CD14-positive monocyte (primary cell): Measurements from ENCODE around the gene FBXO48. TPM values are rescaled to one million over a fixed set of nuclear protein-coding genes. Genes with fewer than 3 reads are reported as not detected.

Experiments
- DNase-seq, 3 donors: peaks; one replicate each; pipeline ENCODE4 v3.0.0-alpha.2; 2011 to 2022
- H2AFZ ChIP-seq: 2 replicates; pipeline ENCODE4 v1.6.0; 2012; ENCODE audit warnings: mild to moderate bottlenecking, low read depth, low read length, inconsistent platforms; ENCODE audit not compliant: insufficient read depth, poor library complexity, severe bottlenecking
- H3K27ac ChIP-seq, 2 donors: 1 replicate in 1 of 2; 2 replicates in 1 of 2; pipeline ENCODE4 v1.5.1; 2012 to 2013; ENCODE audit warnings: low read length in 2 of 2, control low read depth in 1 of 2, inconsistent platforms in 1 of 2, low read depth in 1 of 2, mild to moderate bottlenecking in 1 of 2
- H3K27me3 ChIP-seq, 2 donors: one replicate each; pipeline versions ENCODE4 v1.6.0 to v1.6.1; 2011 to 2013; ENCODE audit warnings: low read length in 2 of 2; ENCODE audit not compliant: control insufficient read depth in 2 of 2, insufficient read depth in 2 of 2
- H3K36me3 ChIP-seq, 2 donors: replicated peaks in 1 of 2; 1 replicate in 1 of 2; 2 replicates in 1 of 2; pipeline versions ENCODE4 v1.5.1 to v1.6.1; 2012 to 2013; ENCODE audit warnings: low read length in 2 of 2, control low read depth in 1 of 2, inconsistent platforms in 1 of 2, mild to moderate bottlenecking in 1 of 2; ENCODE audit not compliant: insufficient read depth in 2 of 2, control insufficient read depth in 1 of 2
- H3K4me1 ChIP-seq, 2 donors: 1 replicate in 1 of 2; 2 replicates in 1 of 2; pipeline versions ENCODE4 v1.5.1 to v1.6.1; 2012 to 2013; ENCODE audit warnings: low read length in 2 of 2, control low read depth in 1 of 2, inconsistent platforms in 1 of 2, mild to moderate bottlenecking in 1 of 2, moderate library complexity in 1 of 2; ENCODE audit not compliant: insufficient read depth in 2 of 2, control insufficient read depth in 1 of 2
- H3K4me2 ChIP-seq: replicated peaks from 2 replicates; pipeline ENCODE3; 2012; ENCODE audit warnings: low read length, moderate library complexity, mild to moderate bottlenecking; ENCODE audit not compliant: poor library complexity, severe bottlenecking; ENCODE audit errors: extremely low read depth
- H3K4me3 ChIP-seq, 3 experiments: fragments of 200-600 bp in 1 of 3; sonication (generic) in 1 of 3; replicated peaks in 1 of 3; 1 replicate in 2 of 3; 2 replicates in 1 of 3; pipeline ENCODE4 v1.5.1; 2011 to 2013; ENCODE audit warnings: low read length in 3 of 3, mild to moderate bottlenecking in 3 of 3, control low read depth in 2 of 3, low read depth in 2 of 3, inconsistent platforms in 1 of 3, moderate library complexity in 1 of 3
- H3K79me2 ChIP-seq: 2 replicates; pipeline ENCODE4 v1.6.0; 2012; ENCODE audit warnings: mild to moderate bottlenecking, control low read depth, inconsistent platforms, low read length, moderate library complexity; ENCODE audit not compliant: insufficient read depth
- H3K9ac ChIP-seq: 2 replicates; pipeline ENCODE4 v1.6.0; 2017; ENCODE audit warnings: low read length, mild to moderate bottlenecking; ENCODE audit not compliant: insufficient read depth, poor library complexity, severe bottlenecking
- H3K9me3 ChIP-seq, 2 donors: replicated peaks in 1 of 2; 1 replicate in 1 of 2; 2 replicates in 1 of 2; pipeline versions ENCODE4 v1.5.1 to v1.6.1; 2012 to 2013; ENCODE audit warnings: low read length in 2 of 2, control low read depth in 1 of 2; ENCODE audit not compliant: control insufficient read depth in 1 of 2, insufficient read depth in 1 of 2
- H4K20me1 ChIP-seq: 2 replicates; pipeline ENCODE4 v1.6.0; 2012; ENCODE audit warnings: mild to moderate bottlenecking, low read length, control low read depth, moderate library complexity; ENCODE audit not compliant: insufficient read depth
- H3K27ac Mint-ChIP-seq, 7 donors: one replicate each; pipeline ENCODE4 v1.8.0; 2020; ENCODE audit warnings: mild to moderate bottlenecking in 7 of 7, mixed read lengths in 7 of 7, moderate library complexity in 6 of 7, inconsistent platforms in 2 of 7
- H3K27me3 Mint-ChIP-seq, 3 donors: one replicate each; pipeline ENCODE4 v1.8.0; 2021 to 2022; ENCODE audit warnings: low read depth in 3 of 3, mild to moderate bottlenecking in 3 of 3, mixed read lengths in 3 of 3, moderate library complexity in 3 of 3, inconsistent platforms in 1 of 3
- H3K36me3 Mint-ChIP-seq, 2 donors: one replicate each; pipeline ENCODE4 v1.8.0; 2020; ENCODE audit warnings: mixed read lengths in 2 of 2, inconsistent platforms in 1 of 2, mild to moderate bottlenecking in 1 of 2
- H3K4me1 Mint-ChIP-seq: one replicate; pipeline ENCODE4 v1.8.0; 2020; ENCODE audit warnings: mild to moderate bottlenecking, mixed read lengths
- H3K4me3 Mint-ChIP-seq, 2 donors: one replicate each; pipeline ENCODE4 v1.8.0; 2020; ENCODE audit warnings: mild to moderate bottlenecking in 2 of 2, mixed read lengths in 2 of 2, moderate library complexity in 1 of 2
- H3K9me3 Mint-ChIP-seq, 7 donors: one replicate each; pipeline ENCODE4 v1.8.0; 2020 to 2022; ENCODE audit warnings: mixed read lengths in 7 of 7, mild to moderate bottlenecking in 6 of 7, moderate library complexity in 6 of 7, inconsistent platforms in 2 of 7
- CTCF ChIP-seq: fragments of 200-600 bp; IDR thresholded peaks from one replicate; pipeline ENCODE4 v1.8.0; 2022; ENCODE audit warnings: antibody characterized with exemption, mild to moderate bottlenecking
- WGBS: methylation state at CpG from one replicate; pipeline ENCODE4 v1.1.5; 2013; ENCODE audit warnings: missing lambda C conversion rate; ENCODE audit not compliant: insufficient coverage; 5-methylcytosine and 5-hydroxymethylcytosine counted together
- intact Hi-C, 2 donors: fragments of 100-400 bp; cut with micrococcal nuclease; formaldehyde crosslinking; loops; one replicate each; pipeline versions ENCODE4 v1.15.0 to v1.15.1; 2023
- polyA plus RNA-seq, 3 donors: library from polyadenylated mRNA; depleted of rRNA in 1 of 3; unstranded in 2 of 3; stranded (reverse) in 1 of 3; fragments of 300-500 nt in 2 of 3; fragments of >200 nt in 1 of 3; fragmentation: Illumina TruSeq in 2 of 3; gene quantifications; 1 replicate in 2 of 3; 2 replicates in 1 of 3; pipeline ENCODE4 v1.2.3, GENCODE V29; 2012 to 2021

FBXO48 gene
- polyA plus RNA-seq, 3 donors, result 0.08 to 0.85 (median 0.31) TPM

- Histone ChIP-seq H3K79me2 (no peaks in the 10 kb centered on the region), H3K27ac (no peak overlapping the region), H4K20me1 (no peaks in the 10 kb centered on the region), H3K4me1 (peaks cover 28 to 34% of the 10 kb centered on the region in 2 donors), H3K9ac (no peak overlapping the region), H3K9me3 (no peaks in the 10 kb centered on the region), H3K36me3 (no peaks in the 10 kb centered on the region), H3K4me3 (no peak overlapping the region), H2AFZ (no peak overlapping the region), H3K4me2 (no peak overlapping the region), H3K27me3 (no peaks in the 10 kb centered on the region)
- peak overlapping the region in 5 of 7 donors; percentile 8 to 85 (median 57) for H3K27ac Mint-ChIP-seq
- no peak overlapping the region for H3K4me3 Mint-ChIP-seq
- no peak for TF ChIP-seq CTCF
- H3K36me3 Mint-ChIP-seq, result peaks cover 0 to 3% of the 10 kb centered on the region in 2 donors
- H3K9me3 Mint-ChIP-seq, result peaks cover 0 to 3% (median 0%) of the 10 kb centered on the region in 7 donors
- peaks cover 0 to 2% (median 0%) of the 10 kb centered on the region in 3 donors for H3K27me3 Mint-ChIP-seq
- intact Hi-C loops, result no loop called here
- peak in 2 of 3 donors; percentile 33 for DNase-seq
- no CpG with 5 or more reads among the region's 1 CpG for WGBS
- peaks cover 49% of the 10 kb centered on the region for H3K4me1 Mint-ChIP-seq
These were observed 49.2 kb downstream of the FBXO48 start for GRCh38 chr2:68417926-68418325.

GRCh38 chr2:68416081-68416675 is 50.9 kb downstream of the FBXO48 start:
- peaks cover 59% of the 10 kb centered on the region for H3K4me1 Mint-ChIP-seq
- intact Hi-C loops, result no loop called here
- no peak overlapping the region for H3K4me3 Mint-ChIP-seq
- H3K27ac Mint-ChIP-seq, result no peak overlapping the region
- H3K4me3 ChIP-seq, result no peak overlapping the region
- H3K36me3 ChIP-seq, result no peaks in the 10 kb centered on the region
- H3K4me1 ChIP-seq, result peaks cover 42 to 44% of the 10 kb centered on the region in 2 donors
- no peak overlapping the region for H2AFZ ChIP-seq
- no peak overlapping the region for H3K9ac ChIP-seq
- H3K4me2 ChIP-seq, result no peak overlapping the region
- no peaks in the 10 kb centered on the region for H3K79me2 ChIP-seq
- H3K9me3 Mint-ChIP-seq, result peaks cover 0 to 3% (median 0%) of the 10 kb centered on the region in 7 donors
- H3K27ac ChIP-seq, result no peak overlapping the region
- no peaks in the 10 kb centered on the region for H3K9me3 ChIP-seq
- H3K27me3 ChIP-seq, result no peaks in the 10 kb centered on the region
- no peaks in the 10 kb centered on the region for H4K20me1 ChIP-seq
- no peaks in the 10 kb centered on the region for H3K36me3 Mint-ChIP-seq
- peaks cover 0 to 2% (median 0%) of the 10 kb centered on the region in 3 donors for H3K27me3 Mint-ChIP-seq
- no peak for DNase-seq
- WGBS, result 96% methylated on average over 5 of the region's 9 CpGs
- no peak for TF ChIP-seq CTCF
